GM13977 (cell line): Measurements from ENCODE around the gene CD48.
"Not testable (repeated sequence)": the region's sequence is repeated elsewhere in the genome, so short reads cannot be mapped to it uniquely, and the experiment has no call there.

Experiments used
- DNase-seq: peaks from one replicate; pipeline ENCODE4 v3.0.0; 2012; ENCODE audit warnings: low spot score
- in situ Hi-C: fragments of 300-500 bp; cut with MboI; formaldehyde crosslinking; loops from one replicate; pipeline ENCODE4 v1.12.0; 2022; ENCODE audit warnings: low sequenced_read_pairs, low pct_unique_long_range_greater_than_20kb, mixed read lengths, inconsistent platforms; ENCODE audit not compliant: unreplicated experiment
- TF ChIP-seq, protein P1 (sequence below): IDR thresholded peaks from 2 replicates; pipeline ENCODE4 v1.5.1; 2012; ENCODE audit warnings: mild to moderate bottlenecking, control low read depth; ENCODE audit not compliant: insufficient read depth; ENCODE audit errors: extremely low read depth, missing control alignments

CD48 gene

DNA sequence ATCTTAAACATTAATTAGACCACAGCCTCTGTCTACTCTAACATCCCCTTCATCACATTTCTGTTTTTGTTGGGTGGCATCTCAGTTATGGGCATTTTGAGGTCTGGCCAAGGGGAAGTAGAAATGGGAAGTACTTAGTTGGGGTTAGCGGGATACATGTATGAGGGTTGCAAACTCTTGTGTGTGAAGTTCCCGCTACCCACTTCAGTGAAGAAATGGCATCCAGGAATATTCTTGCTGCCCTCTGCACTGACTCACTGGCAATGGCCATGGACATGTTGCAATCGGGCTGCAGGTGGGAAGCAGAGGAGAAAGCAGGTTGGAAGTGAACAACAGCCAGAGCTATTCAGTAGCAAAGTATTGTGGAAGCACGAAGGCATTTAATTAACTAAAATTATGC is 7.4 kb downstream of the CD48 start:
- TF ChIP-seq, protein P1, sequence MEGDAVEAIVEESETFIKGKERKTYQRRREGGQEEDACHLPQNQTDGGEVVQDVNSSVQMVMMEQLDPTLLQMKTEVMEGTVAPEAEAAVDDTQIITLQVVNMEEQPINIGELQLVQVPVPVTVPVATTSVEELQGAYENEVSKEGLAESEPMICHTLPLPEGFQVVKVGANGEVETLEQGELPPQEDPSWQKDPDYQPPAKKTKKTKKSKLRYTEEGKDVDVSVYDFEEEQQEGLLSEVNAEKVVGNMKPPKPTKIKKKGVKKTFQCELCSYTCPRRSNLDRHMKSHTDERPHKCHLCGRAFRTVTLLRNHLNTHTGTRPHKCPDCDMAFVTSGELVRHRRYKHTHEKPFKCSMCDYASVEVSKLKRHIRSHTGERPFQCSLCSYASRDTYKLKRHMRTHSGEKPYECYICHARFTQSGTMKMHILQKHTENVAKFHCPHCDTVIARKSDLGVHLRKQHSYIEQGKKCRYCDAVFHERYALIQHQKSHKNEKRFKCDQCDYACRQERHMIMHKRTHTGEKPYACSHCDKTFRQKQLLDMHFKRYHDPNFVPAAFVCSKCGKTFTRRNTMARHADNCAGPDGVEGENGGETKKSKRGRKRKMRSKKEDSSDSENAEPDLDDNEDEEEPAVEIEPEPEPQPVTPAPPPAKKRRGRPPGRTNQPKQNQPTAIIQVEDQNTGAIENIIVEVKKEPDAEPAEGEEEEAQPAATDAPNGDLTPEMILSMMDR, result no peak
- in situ Hi-C loops, result no loop called here
- no peak for DNase-seq

DNA sequence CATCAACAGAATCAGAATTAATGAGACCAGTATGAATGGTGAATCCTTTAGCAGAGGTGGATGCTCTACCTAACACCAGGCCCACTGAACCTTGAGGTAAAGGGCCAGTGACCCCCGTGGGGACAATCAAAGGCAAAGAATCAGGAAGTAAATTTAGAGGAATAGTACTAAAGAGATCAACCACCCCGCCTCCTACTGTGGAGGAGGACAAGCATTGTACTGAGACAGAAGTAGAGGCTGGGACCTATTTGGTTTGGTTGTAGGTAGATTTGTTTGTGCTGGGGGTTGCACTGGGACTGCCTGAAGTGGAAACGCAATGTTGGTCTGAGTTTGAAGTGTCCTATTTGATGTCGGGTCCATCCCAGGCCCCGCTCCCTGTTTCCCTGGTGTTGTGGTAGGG is 9.5 kb downstream of the CD48 start:
- in situ Hi-C loops, result no loop called here
- DNase-seq, result no peak

DNA sequence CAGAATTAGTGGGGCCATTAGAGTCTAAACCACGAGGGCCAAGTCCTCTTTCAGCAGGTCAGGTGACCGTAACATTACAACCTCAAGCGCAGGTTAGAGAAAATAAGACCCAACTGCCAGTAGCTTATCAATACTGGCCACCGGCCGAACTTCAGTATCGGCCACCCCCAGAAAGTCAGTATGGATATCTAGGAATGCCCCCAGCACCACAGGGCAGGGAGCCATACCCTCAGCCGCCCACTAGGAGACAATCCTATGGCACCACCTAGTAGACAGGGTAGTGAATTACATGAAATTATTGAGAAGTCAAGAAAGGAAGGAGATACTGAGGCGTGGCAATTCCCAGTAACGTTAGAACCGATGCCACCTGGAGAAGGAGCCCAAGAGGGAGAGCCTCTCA is 19.2 kb downstream of the CD48 start:
- TF ChIP-seq, protein P1, result peak; percentile 16
- in situ Hi-C loops, DNase-seq: not testable (repeated sequence)

More for the DNA sequence above, 9.5 kb downstream of the CD48 start:
- TF ChIP-seq, protein P1, result no peak

DNA sequence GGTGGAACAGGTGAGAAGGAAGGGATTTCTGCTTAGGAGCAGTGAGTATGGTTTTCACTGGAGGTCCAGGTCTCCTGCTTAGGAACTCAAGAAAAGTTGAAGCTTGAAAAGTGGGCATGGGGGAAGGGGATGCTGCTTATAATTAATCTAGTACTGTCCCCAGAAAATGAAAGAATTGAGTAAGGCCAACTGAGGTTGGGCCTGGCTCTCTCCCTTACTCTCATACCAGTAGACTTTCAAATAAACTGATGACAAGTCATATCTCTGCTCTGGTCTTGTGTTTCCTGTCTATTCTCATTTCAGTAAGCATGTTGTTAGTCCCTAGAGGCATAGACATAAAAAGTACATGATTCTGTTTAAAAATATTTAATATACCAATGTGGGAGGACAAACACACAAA is 26.4 kb downstream of the CD48 start:
- TF ChIP-seq, protein P1, result no peak
- in situ Hi-C loops, result no loop called here
- no peak for DNase-seq

DNA sequence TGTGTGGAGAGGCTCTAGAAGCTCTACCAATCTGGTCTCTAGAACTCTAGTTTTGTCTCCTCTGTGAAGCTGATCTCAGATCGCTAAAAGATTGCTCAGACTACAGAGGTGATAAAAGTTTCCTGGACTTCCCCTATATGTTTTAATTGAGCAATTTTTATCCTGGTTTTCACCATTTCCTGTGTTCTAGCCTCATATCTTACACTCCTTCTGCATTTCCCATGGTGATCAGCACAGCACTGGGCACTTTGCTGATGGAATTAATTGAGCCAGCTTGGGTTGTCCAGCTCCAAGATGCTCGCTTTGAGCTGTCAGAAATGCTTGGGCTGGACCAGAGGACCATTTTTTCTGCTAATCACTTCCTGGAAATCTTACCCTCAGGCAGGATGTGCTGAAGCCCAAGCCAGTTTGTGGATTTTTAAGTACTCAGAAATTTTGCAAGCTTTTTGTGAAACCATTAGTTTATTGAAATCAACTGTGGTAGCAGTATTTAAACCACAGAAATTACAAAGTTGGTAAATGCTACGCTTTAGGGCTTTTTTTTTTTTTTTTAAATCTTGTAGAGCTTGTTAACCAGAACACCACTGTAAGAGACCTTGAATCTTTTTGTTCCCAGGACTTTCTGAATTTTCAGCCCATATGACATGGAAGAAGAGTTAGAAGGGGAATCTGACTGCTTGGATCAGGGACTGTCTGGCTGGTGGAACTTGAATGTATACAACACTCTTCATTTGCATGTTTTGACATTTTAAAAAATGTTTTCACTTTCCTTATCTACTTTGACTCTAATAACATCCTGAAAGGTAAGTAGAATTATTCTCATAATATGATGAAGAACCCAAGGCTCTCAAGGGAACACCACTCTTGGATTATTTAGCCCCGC is 28.4 kb downstream of the CD48 start:
- DNase-seq, result no peak
- TF ChIP-seq, protein P1, result no peak
- in situ Hi-C loops, result no loop called here

DNA sequence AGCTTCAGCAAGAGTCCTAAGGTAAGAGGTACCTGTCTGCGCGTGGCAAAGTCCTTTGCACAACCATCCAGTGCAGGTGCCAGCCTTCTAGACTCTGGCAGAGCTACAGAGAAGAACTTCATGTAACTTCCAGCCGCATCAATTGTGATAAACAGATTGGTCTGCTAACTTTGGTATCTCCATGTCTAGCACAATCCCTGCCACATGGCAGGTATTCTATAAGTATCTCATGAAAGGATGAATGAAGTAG is 29.8 kb downstream of the CD48 start:
- in situ Hi-C loops, result no loop called here
- DNase-seq, result no peak
- TF ChIP-seq, protein P1, result no peak
